WTC11 (cell line): ENCODE measurements around the gene RENBP. TPM values are rescaled to one million over a fixed set of nuclear protein-coding genes. Genes with fewer than 3 reads are reported as not detected.

ENCODE experiments used
- ATAC-seq: fragments of 200-7000 bp; cut with Tn5 transposase; 2 replicates; pipeline ENCODE4 v1.10.0; 2021; ENCODE audit warnings: mild to moderate bottlenecking, moderate library complexity
- CTCF ChIA-PET: fragments of 300-600 bp; sonication (Branson Sonifier 250); formaldehyde crosslinking; loops from one replicate; lab custom pipeline; 2021; ENCODE audit warnings: antibody characterized with exemption; lab: Charles Lee
- POLR2A ChIA-PET: fragments of 350-600 bp; sonication (Branson Sonifier 250); formaldehyde crosslinking; loops from one replicate; lab custom pipeline; 2021; ENCODE audit warnings: antibody characterized with exemption; lab: Charles Lee
- DNase-seq: peaks from one replicate; pipeline ENCODE4 v3.0.0; 2021; ENCODE audit warnings: low spot score
- H3K27ac Mint-ChIP-seq: 2 replicates; pipeline ENCODE4 v1.8.0; 2021; ENCODE audit warnings: mixed read lengths
- H3K27me3 Mint-ChIP-seq: 2 replicates; pipeline ENCODE4 v1.8.0; 2021; ENCODE audit warnings: low read depth, mild to moderate bottlenecking, moderate library complexity, mixed read lengths
- H3K36me3 Mint-ChIP-seq: 2 replicates; pipeline ENCODE4 v1.8.0; 2021; ENCODE audit warnings: mixed read lengths
- H3K4me1 Mint-ChIP-seq: 2 replicates; pipeline ENCODE4 v1.8.0; 2022; ENCODE audit warnings: mixed read lengths
- H3K4me3 Mint-ChIP-seq: 2 replicates; pipeline ENCODE4 v1.8.0; 2021; ENCODE audit warnings: mild to moderate bottlenecking, moderate library complexity, mixed read lengths
- H3K9me3 Mint-ChIP-seq: 2 replicates; pipeline ENCODE4 v1.8.0; 2021; ENCODE audit warnings: mixed read lengths
- CBFB ChIP-seq: sonication (generic); formaldehyde crosslinking; IDR thresholded peaks from 2 replicates; pipeline ENCODE4 v1.8.1; 2022; ENCODE audit warnings: mild to moderate bottlenecking, low read depth, missing genetic modification reagents
- ESRRA ChIP-seq: sonication (generic); formaldehyde crosslinking; IDR thresholded peaks from 2 replicates; pipeline ENCODE4 v1.8.1; 2022; ENCODE audit warnings: mild to moderate bottlenecking, missing genetic modification reagents, borderline replicate concordance
- MYBL2 ChIP-seq: sonication (generic); formaldehyde crosslinking; IDR thresholded peaks from 2 replicates; pipeline ENCODE4 v1.8.1; 2023; ENCODE audit warnings: mild to moderate bottlenecking, moderate library complexity, missing genetic modification reagents
- NFE2L1 ChIP-seq: sonication (generic); formaldehyde crosslinking; IDR thresholded peaks from 2 replicates; pipeline ENCODE4 v1.8.1; 2023; ENCODE audit warnings: missing genetic modification reagents
- PRRX2 ChIP-seq: fragments of 250-450 bp; sonication (Bioruptor Pico); IDR thresholded peaks from 2 replicates; pipeline ENCODE4 v1.8.0; 2021; ENCODE audit warnings: mild to moderate bottlenecking
- SOX15 ChIP-seq: fragments of 250-450 bp; sonication (Bioruptor Pico); IDR thresholded peaks from 2 replicates; pipeline ENCODE4 v1.9.0; 2021; ENCODE audit warnings: mild to moderate bottlenecking
- ZNF416 ChIP-seq: fragments of 250-450 bp; sonication (Bioruptor Pico); IDR thresholded peaks from 2 replicates; pipeline ENCODE4 v1.9.0; 2021; ENCODE audit warnings: mild to moderate bottlenecking, inconsistent platforms
- total RNA-seq: library from RNA; stranded (reverse); gene quantifications from 3 replicates; pipeline ENCODE4 v1.2.3, GENCODE V29; 2021
- TF ChIP-seq, protein P1 (sequence below): sonication (generic); formaldehyde crosslinking; IDR thresholded peaks from 2 replicates; pipeline ENCODE4 v1.8.0; 2022; ENCODE audit warnings: mild to moderate bottlenecking, missing genetic modification reagents
- TF ChIP-seq, protein P2 (sequence below): sonication (generic); formaldehyde crosslinking; IDR thresholded peaks from 2 replicates; pipeline ENCODE4 v1.8.0; 2022; ENCODE audit warnings: mild to moderate bottlenecking, missing genetic modification reagents
- TF ChIP-seq, protein P3 (sequence below): sonication (generic); formaldehyde crosslinking; IDR thresholded peaks from 2 replicates; pipeline ENCODE4 v1.8.1; 2022; ENCODE audit warnings: mild to moderate bottlenecking, missing genetic modification reagents, moderate library complexity, borderline replicate concordance
- TF ChIP-seq, protein P4 (sequence below): fragments of 250-450 bp; sonication (Bioruptor Pico); IDR thresholded peaks from 2 replicates; pipeline ENCODE4 v1.9.0; 2021; ENCODE audit warnings: moderate library complexity, mild to moderate bottlenecking, inconsistent platforms, borderline replicate concordance
- TF ChIP-seq, protein P5 (sequence below): fragments of 250-450 bp; sonication (Bioruptor Pico); conservative IDR thresholded peaks from 2 replicates; pipeline ENCODE4 v1.9.0; 2021; ENCODE audit warnings: mild to moderate bottlenecking
- TF ChIP-seq, protein P6 (sequence below): fragments of 200-600 bp; IDR thresholded peaks from 2 replicates; pipeline ENCODE4 v1.8.0; 2022; ENCODE audit warnings: antibody characterized with exemption
- TF ChIP-seq, protein P7 (sequence below): sonication (generic); formaldehyde crosslinking; IDR thresholded peaks from 2 replicates; pipeline ENCODE4 v1.8.0; 2023; ENCODE audit warnings: missing genetic modification reagents
- TF ChIP-seq, protein P8 (sequence below): sonication (generic); formaldehyde crosslinking; conservative IDR thresholded peaks from 2 replicates; pipeline ENCODE4 v1.8.1; 2022; ENCODE audit warnings: mild to moderate bottlenecking, missing genetic modification reagents
- TF ChIP-seq, protein P9 (sequence below): fragments of 250-450 bp; sonication (Bioruptor Pico); IDR thresholded peaks from 2 replicates; pipeline ENCODE4 v2.1.2; 2022; ENCODE audit warnings: mild to moderate bottlenecking, moderate library complexity
- TF ChIP-seq, protein P10 (sequence below): sonication (generic); formaldehyde crosslinking; IDR thresholded peaks from 2 replicates; pipeline ENCODE4 v1.8.0; 2022; ENCODE audit warnings: mild to moderate bottlenecking, missing genetic modification reagents

Gene RENBP
- total RNA-seq, 1 experiment from 2014 or later, result 14.0 TPM

DNA sequence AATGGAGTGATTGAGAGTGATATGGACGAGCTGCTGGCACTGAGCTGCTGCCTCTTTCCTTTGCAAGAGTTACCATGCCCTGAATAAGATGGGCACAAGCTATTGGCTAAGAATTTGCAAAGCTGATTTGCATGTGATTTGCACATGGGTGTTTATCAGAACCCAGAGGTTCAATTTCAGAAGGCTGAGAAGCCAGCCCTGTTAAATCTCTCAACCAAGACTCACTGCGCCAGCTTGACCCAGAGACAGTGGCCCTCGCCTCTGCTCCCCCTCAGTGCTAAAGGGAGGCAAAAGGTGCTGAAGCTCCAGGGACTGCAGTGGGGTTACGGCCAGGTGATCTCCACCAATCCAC lies 19.1 kb downstream of the RENBP start:
- Mint-ChIP-seq H3K4me1 (peaks cover 28% of the 10 kb centered on the region), H3K27ac (peak overlapping the region; percentile 87), H3K27me3 (no peaks in the 10 kb centered on the region), H3K36me3 (no peaks in the 10 kb centered on the region), H3K4me3 (peak overlapping the region; percentile 86), H3K9me3 (no peaks in the 10 kb centered on the region)
- no peak for ATAC-seq
- POLR2A ChIA-PET, result interaction anchor here (0.6 to 1.7 kb wide), 6 partner anchors 20 to 241 kb away, joined by 3 to 4 read pairs (median 3); no protein-coding TSS in a partner anchor
- TF ChIP-seq, protein P1, sequence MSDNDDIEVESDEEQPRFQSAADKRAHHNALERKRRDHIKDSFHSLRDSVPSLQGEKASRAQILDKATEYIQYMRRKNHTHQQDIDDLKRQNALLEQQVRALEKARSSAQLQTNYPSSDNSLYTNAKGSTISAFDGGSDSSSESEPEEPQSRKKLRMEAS, result no peak
- TF ChIP-seq, protein P2, sequence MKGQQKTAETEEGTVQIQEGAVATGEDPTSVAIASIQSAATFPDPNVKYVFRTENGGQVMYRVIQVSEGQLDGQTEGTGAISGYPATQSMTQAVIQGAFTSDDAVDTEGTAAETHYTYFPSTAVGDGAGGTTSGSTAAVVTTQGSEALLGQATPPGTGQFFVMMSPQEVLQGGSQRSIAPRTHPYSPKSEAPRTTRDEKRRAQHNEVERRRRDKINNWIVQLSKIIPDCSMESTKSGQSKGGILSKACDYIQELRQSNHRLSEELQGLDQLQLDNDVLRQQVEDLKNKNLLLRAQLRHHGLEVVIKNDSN, result no peak
- TF ChIP-seq, protein P3, sequence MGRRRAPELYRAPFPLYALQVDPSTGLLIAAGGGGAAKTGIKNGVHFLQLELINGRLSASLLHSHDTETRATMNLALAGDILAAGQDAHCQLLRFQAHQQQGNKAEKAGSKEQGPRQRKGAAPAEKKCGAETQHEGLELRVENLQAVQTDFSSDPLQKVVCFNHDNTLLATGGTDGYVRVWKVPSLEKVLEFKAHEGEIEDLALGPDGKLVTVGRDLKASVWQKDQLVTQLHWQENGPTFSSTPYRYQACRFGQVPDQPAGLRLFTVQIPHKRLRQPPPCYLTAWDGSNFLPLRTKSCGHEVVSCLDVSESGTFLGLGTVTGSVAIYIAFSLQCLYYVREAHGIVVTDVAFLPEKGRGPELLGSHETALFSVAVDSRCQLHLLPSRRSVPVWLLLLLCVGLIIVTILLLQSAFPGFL (CRISPR knock-in tag), result no peak
- TF ChIP-seq ZNF416 (CRISPR knock-in tag), result no peak
- TF ChIP-seq, protein P4, sequence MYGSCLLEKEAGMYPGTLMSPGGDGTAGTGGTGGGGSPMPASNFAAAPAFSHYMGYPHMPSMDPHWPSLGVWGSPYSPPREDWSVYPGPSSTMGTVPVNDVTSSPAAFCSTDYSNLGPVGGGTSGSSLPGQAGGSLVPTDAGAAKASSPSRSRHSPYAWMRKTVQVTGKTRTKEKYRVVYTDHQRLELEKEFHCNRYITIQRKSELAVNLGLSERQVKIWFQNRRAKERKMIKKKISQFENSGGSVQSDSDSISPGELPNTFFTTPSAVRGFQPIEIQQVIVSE (CRISPR knock-in tag), result no peak
- TF ChIP-seq, protein P5, sequence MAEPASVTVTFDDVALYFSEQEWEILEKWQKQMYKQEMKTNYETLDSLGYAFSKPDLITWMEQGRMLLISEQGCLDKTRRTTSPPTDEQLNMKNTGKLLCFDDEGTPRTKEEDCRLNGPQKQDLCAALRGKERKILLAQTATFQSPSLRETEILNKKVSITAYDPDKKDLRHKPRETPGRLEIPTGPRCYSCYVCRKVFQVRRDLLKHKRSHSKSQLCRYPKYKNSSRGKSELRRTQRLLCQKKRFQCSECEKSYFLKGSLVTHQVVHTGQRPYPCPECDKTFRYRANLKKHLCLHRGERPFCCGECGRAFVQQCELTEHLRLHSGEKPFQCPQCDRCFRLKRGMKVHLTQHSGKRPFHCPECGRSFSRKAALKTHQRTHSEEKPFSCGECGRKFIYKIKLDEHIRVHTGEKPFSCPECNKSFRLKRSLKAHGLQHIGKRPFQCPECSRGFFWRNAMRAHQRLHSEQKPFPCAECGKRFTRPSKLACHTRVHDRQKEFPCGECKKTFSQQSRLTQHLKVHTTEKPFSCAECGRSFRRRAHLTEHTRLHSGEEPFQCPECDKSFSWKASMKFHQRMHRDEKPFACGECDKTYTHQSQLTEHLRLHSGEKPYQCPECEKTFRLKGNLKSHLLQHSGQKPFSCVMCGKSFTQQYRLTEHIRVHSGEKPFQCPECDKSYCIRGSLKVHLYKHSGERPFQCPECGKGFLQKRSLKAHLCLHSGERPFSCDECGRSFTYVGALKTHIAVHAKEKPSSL (CRISPR knock-in tag), result no peak
- no peak for TF ChIP-seq MYBL2 (CRISPR knock-in tag)
- TF ChIP-seq, protein P6, sequence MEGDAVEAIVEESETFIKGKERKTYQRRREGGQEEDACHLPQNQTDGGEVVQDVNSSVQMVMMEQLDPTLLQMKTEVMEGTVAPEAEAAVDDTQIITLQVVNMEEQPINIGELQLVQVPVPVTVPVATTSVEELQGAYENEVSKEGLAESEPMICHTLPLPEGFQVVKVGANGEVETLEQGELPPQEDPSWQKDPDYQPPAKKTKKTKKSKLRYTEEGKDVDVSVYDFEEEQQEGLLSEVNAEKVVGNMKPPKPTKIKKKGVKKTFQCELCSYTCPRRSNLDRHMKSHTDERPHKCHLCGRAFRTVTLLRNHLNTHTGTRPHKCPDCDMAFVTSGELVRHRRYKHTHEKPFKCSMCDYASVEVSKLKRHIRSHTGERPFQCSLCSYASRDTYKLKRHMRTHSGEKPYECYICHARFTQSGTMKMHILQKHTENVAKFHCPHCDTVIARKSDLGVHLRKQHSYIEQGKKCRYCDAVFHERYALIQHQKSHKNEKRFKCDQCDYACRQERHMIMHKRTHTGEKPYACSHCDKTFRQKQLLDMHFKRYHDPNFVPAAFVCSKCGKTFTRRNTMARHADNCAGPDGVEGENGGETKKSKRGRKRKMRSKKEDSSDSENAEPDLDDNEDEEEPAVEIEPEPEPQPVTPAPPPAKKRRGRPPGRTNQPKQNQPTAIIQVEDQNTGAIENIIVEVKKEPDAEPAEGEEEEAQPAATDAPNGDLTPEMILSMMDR, result no peak
- TF ChIP-seq, protein P7, sequence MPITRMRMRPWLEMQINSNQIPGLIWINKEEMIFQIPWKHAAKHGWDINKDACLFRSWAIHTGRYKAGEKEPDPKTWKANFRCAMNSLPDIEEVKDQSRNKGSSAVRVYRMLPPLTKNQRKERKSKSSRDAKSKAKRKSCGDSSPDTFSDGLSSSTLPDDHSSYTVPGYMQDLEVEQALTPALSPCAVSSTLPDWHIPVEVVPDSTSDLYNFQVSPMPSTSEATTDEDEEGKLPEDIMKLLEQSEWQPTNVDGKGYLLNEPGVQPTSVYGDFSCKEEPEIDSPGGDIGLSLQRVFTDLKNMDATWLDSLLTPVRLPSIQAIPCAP (CRISPR knock-in tag), result no peak
- TF ChIP-seq, protein P8, sequence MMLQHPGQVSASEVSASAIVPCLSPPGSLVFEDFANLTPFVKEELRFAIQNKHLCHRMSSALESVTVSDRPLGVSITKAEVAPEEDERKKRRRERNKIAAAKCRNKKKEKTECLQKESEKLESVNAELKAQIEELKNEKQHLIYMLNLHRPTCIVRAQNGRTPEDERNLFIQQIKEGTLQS (CRISPR knock-in tag), result no peak
- no peak for TF ChIP-seq SOX15 (CRISPR knock-in tag)
- TF ChIP-seq, protein P9, sequence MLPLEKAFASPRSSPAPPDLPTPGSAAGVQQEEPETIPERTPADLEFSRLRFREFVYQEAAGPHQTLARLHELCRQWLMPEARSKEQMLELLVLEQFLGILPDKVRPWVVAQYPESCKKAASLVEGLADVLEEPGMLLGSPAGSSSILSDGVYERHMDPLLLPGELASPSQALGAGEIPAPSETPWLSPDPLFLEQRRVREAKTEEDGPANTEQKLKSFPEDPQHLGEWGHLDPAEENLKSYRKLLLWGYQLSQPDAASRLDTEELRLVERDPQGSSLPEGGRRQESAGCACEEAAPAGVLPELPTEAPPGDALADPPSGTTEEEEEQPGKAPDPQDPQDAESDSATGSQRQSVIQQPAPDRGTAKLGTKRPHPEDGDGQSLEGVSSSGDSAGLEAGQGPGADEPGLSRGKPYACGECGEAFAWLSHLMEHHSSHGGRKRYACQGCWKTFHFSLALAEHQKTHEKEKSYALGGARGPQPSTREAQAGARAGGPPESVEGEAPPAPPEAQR (CRISPR knock-in tag), result no peak
- TF ChIP-seq ESRRA (CRISPR knock-in tag), result no peak
- TF ChIP-seq CBFB (CRISPR knock-in tag), result no peak
- TF ChIP-seq, protein P10, sequence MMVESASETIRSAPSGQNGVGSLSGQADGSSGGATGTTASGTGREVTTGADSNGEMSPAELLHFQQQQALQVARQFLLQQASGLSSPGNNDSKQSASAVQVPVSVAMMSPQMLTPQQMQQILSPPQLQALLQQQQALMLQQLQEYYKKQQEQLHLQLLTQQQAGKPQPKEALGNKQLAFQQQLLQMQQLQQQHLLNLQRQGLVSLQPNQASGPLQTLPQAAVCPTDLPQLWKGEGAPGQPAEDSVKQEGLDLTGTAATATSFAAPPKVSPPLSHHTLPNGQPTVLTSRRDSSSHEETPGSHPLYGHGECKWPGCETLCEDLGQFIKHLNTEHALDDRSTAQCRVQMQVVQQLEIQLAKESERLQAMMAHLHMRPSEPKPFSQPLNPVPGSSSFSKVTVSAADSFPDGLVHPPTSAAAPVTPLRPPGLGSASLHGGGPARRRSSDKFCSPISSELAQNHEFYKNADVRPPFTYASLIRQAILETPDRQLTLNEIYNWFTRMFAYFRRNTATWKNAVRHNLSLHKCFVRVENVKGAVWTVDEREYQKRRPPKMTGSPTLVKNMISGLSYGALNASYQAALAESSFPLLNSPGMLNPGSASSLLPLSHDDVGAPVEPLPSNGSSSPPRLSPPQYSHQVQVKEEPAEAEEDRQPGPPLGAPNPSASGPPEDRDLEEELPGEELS, result no peak
- no peak for TF ChIP-seq PRRX2 (CRISPR knock-in tag)
- no peak for TF ChIP-seq NFE2L1 (CRISPR knock-in tag)
- no peak for DNase-seq
- CTCF ChIA-PET, result interaction anchor here (0.5 to 6.9 kb wide), 12 partner anchors 10 to 199 kb away, joined by 3 to 116 read pairs (median 4); partner anchors contain the start of genes NAA10 and RENBP
